Measurements from ENCODE around the gene SUGCT. TPM values are rescaled to one million over a fixed set of nuclear protein-coding genes. Genes with fewer than 3 reads are reported as not detected.

Gene SUGCT
- total RNA-seq, 2 donors from 2014 or later = 3.3 to 15.2 TPM

GRCh38 chr7:40232242-40232893 is 97.6 kb downstream of the SUGCT start:
- H3K27me3 ChIP-seq (replicated peaks; ENCODE audit: insufficient read depth) = no peaks in the 10 kb centered on the region
- TF ChIP-seq, protein P1, sequence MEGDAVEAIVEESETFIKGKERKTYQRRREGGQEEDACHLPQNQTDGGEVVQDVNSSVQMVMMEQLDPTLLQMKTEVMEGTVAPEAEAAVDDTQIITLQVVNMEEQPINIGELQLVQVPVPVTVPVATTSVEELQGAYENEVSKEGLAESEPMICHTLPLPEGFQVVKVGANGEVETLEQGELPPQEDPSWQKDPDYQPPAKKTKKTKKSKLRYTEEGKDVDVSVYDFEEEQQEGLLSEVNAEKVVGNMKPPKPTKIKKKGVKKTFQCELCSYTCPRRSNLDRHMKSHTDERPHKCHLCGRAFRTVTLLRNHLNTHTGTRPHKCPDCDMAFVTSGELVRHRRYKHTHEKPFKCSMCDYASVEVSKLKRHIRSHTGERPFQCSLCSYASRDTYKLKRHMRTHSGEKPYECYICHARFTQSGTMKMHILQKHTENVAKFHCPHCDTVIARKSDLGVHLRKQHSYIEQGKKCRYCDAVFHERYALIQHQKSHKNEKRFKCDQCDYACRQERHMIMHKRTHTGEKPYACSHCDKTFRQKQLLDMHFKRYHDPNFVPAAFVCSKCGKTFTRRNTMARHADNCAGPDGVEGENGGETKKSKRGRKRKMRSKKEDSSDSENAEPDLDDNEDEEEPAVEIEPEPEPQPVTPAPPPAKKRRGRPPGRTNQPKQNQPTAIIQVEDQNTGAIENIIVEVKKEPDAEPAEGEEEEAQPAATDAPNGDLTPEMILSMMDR (IDR thresholded peaks at IDR 0.05) = peak; percentile 64
- no peak overlapping the region for H3K4me3 ChIP-seq
- no peaks in the 10 kb centered on the region for H3K9me3 ChIP-seq
- no peaks in the 10 kb centered on the region for H3K36me3 ChIP-seq
- H3K4me1 ChIP-seq (ENCODE audit: control insufficient read depth in 1 of 2, low read depth in 2 of 2) = no peaks in the 10 kb centered on the region
- DNase-seq (ENCODE audit: low spot score) (no peak), ATAC-seq (ENCODE audit: insufficient number of reproducible peaks, low FRiP score, low read depth) (no peak)
- H3K27ac ChIP-seq = no peak overlapping the region

GRCh38 chr7:40234046-40234445 is 99.2 kb downstream of the SUGCT start:
- no peak for ATAC-seq (ENCODE audit: insufficient number of reproducible peaks, low FRiP score, low read depth)
- Histone ChIP-seq H3K4me3 (no peak overlapping the region), H3K27me3 (replicated peaks; ENCODE audit: insufficient read depth) (no peaks in the 10 kb centered on the region), H3K36me3 (no peaks in the 10 kb centered on the region), H3K27ac (no peak overlapping the region), H3K4me1 (ENCODE audit: control insufficient read depth in 1 of 2, low read depth in 2 of 2) (no peaks in the 10 kb centered on the region), H3K9me3 (no peaks in the 10 kb centered on the region)
- DNase-seq (ENCODE audit: low spot score) = no peak
- TF ChIP-seq, protein P1 (IDR thresholded peaks at IDR 0.05) = no peak

GRCh38 chr7:40234666-40235065 is 99.9 kb downstream of the SUGCT start:
- Histone ChIP-seq H3K4me3 (no peak overlapping the region), H3K9me3 (no peaks in the 10 kb centered on the region), H3K4me1 (ENCODE audit: control insufficient read depth in 1 of 2, low read depth in 2 of 2) (no peaks in the 10 kb centered on the region), H3K36me3 (no peaks in the 10 kb centered on the region), H3K27ac (no peak overlapping the region), H3K27me3 (replicated peaks; ENCODE audit: insufficient read depth) (no peaks in the 10 kb centered on the region)
- TF ChIP-seq, protein P1 (IDR thresholded peaks at IDR 0.05) = no peak
- DNase-seq (ENCODE audit: low spot score) (no peak), ATAC-seq (ENCODE audit: insufficient number of reproducible peaks, low FRiP score, low read depth) (no peak)

- Histone ChIP-seq H3K4me3 (no peak overlapping the region), H3K4me1 (ENCODE audit: control insufficient read depth in 1 of 2, low read depth in 2 of 2) (no peaks in the 10 kb centered on the region), H3K36me3 (no peaks in the 10 kb centered on the region), H3K27me3 (replicated peaks; ENCODE audit: insufficient read depth) (no peaks in the 10 kb centered on the region), H3K9me3 (no peaks in the 10 kb centered on the region), H3K27ac (no peak overlapping the region)
- TF ChIP-seq, protein P1 (IDR thresholded peaks at IDR 0.05) = no peak
- ATAC-seq (ENCODE audit: insufficient number of reproducible peaks, low FRiP score, low read depth) (no peak), DNase-seq (ENCODE audit: low spot score) (no peak)
Observed at GRCh38 chr7:40237731-40238130, 102.9 kb downstream of the SUGCT start.

DNA sequence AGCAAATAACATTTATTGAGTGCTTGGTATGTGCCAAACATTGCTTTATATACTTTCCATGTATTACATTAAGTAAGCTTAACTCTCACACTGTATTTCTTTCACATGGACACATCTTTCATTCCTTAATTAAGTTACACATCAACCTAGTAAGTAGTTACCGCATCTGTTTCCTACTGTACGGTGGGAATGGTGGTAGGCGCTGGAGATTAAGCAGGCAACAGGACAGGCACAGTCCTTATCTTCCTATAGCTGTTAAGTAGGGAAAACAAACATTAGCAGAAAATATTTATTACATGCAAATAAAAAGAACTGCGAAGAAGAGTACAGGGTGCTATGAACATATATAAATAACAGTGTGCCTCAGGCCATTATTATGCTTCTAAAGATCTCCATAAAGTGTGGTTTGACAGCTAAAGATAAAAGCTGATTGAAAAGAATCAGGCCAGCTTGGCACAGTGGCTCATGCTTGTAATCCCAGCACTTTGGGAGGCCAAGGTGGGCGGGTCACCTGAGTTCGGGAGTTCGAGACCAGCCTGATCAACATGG is 105.0 kb downstream of the SUGCT start:
- Histone ChIP-seq H3K4me3 (no peak overlapping the region), H3K27ac (no peak overlapping the region), H3K4me1 (ENCODE audit: control insufficient read depth in 1 of 2, low read depth in 2 of 2) (no peaks in the 10 kb centered on the region), H3K9me3 (no peaks in the 10 kb centered on the region), H3K36me3 (no peaks in the 10 kb centered on the region), H3K27me3 (replicated peaks; ENCODE audit: insufficient read depth) (no peaks in the 10 kb centered on the region)
- no peak for ATAC-seq (ENCODE audit: insufficient number of reproducible peaks, low FRiP score, low read depth)
- TF ChIP-seq, protein P1 (IDR thresholded peaks at IDR 0.05) = no peak
- no peak for DNase-seq (ENCODE audit: low spot score)

Measured in thoracic aorta (tissue), 2 donors.